ENCODE data around the gene C1QTNF5.

C1QTNF5 gene

GRCh38 chr11:119375337-119376196, 34.9 kb upstream of the C1QTNF5 start:
- TF ChIP-seq CTCF (IDR thresholded peaks at IDR 0.05; ENCODE audit: extremely low read depth, missing control alignments) = no peak
- DNase-seq (ENCODE audit: low spot score) = no peak

- DNase-seq (ENCODE audit: low spot score) = no peak
- no peak for TF ChIP-seq CTCF (IDR thresholded peaks at IDR 0.05; ENCODE audit: extremely low read depth, missing control alignments)
Measured at GRCh38 chr11:119374632-119375336, 34.1 kb upstream of the C1QTNF5 start.

GRCh38 chr11:119373921-119374631, 33.4 kb upstream of the C1QTNF5 start:
- TF ChIP-seq CTCF (IDR thresholded peaks at IDR 0.05; ENCODE audit: extremely low read depth, missing control alignments) = peak; percentile 59
- DNase-seq (ENCODE audit: low spot score) = peak; percentile 67

GRCh38 chr11:119373059-119373920, 32.6 kb upstream of the C1QTNF5 start:
- TF ChIP-seq CTCF (IDR thresholded peaks at IDR 0.05; ENCODE audit: extremely low read depth, missing control alignments) = no peak
- DNase-seq (ENCODE audit: low spot score) = no peak

- no peak for TF ChIP-seq CTCF (IDR thresholded peaks at IDR 0.05; ENCODE audit: extremely low read depth, missing control alignments)
- DNase-seq (ENCODE audit: low spot score) = no peak
Measured at GRCh38 chr11:119372260-119373058, 31.8 kb upstream of the C1QTNF5 start.

GRCh38 chr11:119371778-119372182, 31.1 kb upstream of the C1QTNF5 start:
- no peak for DNase-seq (ENCODE audit: low spot score)
- no peak for TF ChIP-seq CTCF (IDR thresholded peaks at IDR 0.05; ENCODE audit: extremely low read depth, missing control alignments)
